IPS DF 6.9 (cell line): ENCODE measurements around the gene PHLDA1.

ENCODE experiments used
- DNase-seq: peaks from one replicate; pipeline ENCODE4 v3.0.0-alpha.2; 2013; ENCODE audit warnings: low read depth, low spot score
- H3K27ac ChIP-seq: one replicate; pipeline ENCODE4 v1.5.1; 2013; ENCODE audit warnings: low read length, control low read depth
- H3K27me3 ChIP-seq: 2 replicates; pipeline ENCODE4 v1.6.1; 2013; ENCODE audit warnings: mild to moderate bottlenecking, low read length; ENCODE audit not compliant: control insufficient read depth, insufficient read depth
- H3K36me3 ChIP-seq: 2 replicates; pipeline ENCODE4 v1.6.1; 2013; ENCODE audit warnings: low read length; ENCODE audit not compliant: control insufficient read depth, insufficient read depth
- H3K4me1 ChIP-seq: 2 replicates; pipeline ENCODE4 v1.6.1; 2013; ENCODE audit warnings: low read length; ENCODE audit not compliant: control insufficient read depth, insufficient read depth
- H3K4me3 ChIP-seq: 2 replicates; pipeline ENCODE4 v1.5.1; 2013; ENCODE audit warnings: mild to moderate bottlenecking, low read length
- H3K9me3 ChIP-seq: 2 replicates; pipeline ENCODE4 v1.6.1; 2013; ENCODE audit warnings: low read length, inconsistent platforms; ENCODE audit not compliant: control insufficient read depth, insufficient read depth
- WGBS: extraction: QIAGEN DNeasy Blood & Tissue Kit; methylation state at CpG from one replicate; pipeline ENCODE4 v1.1.7; 2013; ENCODE audit warnings: mixed read lengths, missing lambda C conversion rate; ENCODE audit not compliant: insufficient read length, insufficient coverage; 5-methylcytosine and 5-hydroxymethylcytosine counted together

The PHLDA1 gene

GRCh38 chr12:76031414-76032042 is at the start of gene PHLDA1:
TSS of gene PHLDA1 (minus strand) at chr12:76031776.
- Histone ChIP-seq H3K36me3 (no peaks in the 10 kb centered on the region), H3K27ac (no peak within 1 kb of the TSS), H3K27me3 (no peaks in the 10 kb centered on the region), H3K4me1 (no peaks in the 10 kb centered on the region), H3K9me3 (no peaks in the 10 kb centered on the region), H3K4me3 (peak within 1 kb of the TSS; percentile 71)
- no peak for DNase-seq
- WGBS: no CpG with 5 or more reads among the region's 67 CpGs

DNA sequence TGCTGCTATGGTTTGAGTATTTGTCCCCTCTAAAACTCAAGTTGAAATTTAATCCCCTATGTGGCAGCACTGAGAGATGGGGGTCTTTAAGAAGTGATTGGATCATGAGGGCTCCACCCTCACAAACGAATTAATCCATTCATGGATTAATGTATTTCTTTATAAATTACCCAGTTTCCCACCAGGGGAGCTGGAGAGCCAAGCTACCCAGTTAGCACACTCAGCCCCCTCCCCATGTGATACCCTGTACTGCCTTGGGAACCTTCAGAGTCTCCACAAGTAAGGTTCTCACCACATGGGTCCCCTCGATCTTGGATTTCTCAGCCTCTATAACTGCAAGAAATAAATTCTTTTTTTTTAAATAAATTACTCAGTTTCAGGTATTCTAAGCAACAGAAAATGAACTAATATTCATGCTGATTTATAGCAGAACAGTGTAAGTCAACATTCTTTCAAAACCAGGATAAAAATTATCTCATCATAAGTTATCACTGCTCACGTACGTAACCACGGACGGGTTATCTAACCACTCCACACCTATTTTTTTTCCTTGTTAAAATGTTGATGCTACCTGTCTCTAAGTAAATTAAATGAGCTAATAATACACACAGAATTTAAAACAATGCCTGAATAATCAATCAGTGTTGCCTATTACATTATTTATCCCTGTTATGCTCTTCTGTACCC is 49.3 kb upstream of the PHLDA1 start:
- Histone ChIP-seq H3K27ac (no peak overlapping the region), H3K4me1 (no peaks in the 10 kb centered on the region; the same call in 1 of the 2 replicates), H3K9me3 (no peaks in the 10 kb centered on the region), H3K27me3 (no peaks in the 10 kb centered on the region), H3K4me3 (no peak overlapping the region), H3K36me3 (no peaks in the 10 kb centered on the region)
- no peak for DNase-seq
- WGBS: no CpG with 5 or more reads among the region's 6 CpGs

GRCh38 chr12:76080017-76080728 is 48.6 kb upstream of the PHLDA1 start:
- no peaks in the 10 kb centered on the region for H3K9me3 ChIP-seq
- no CpG with 5 or more reads among the region's 2 CpGs for WGBS
- no peaks in the 10 kb centered on the region for H3K27me3 ChIP-seq
- H3K4me1 ChIP-seq: no peaks in the 10 kb centered on the region; the same call in 1 of the 2 replicates
- H3K27ac ChIP-seq: no peak overlapping the region
- no peak overlapping the region for H3K4me3 ChIP-seq
- no peaks in the 10 kb centered on the region for H3K36me3 ChIP-seq
- no peak for DNase-seq

DNA sequence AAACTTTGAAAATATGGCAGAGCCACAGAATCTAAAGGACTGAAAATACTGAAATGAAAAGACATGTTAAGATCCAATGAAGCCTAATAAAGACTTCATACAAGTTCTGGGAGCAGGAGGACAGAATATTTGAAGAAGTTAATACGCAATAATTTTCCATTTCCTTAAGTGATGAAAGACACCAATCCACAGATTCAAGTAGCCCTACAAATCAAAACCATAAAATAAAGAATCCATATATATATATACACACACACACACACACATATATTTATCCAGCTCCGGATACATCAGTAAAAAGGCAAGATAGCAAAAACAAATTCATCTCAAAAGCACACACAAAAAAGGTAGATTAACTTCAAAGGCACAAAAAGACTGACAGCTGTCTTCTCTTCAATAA is 47.2 kb upstream of the PHLDA1 start:
- DNase-seq: no peak
- no CpG with 5 or more reads among the region's 2 CpGs for WGBS
- Histone ChIP-seq H3K4me3 (no peak overlapping the region), H3K27ac (no peak overlapping the region), H3K4me1 (no peaks in the 10 kb centered on the region), H3K27me3 (no peaks in the 10 kb centered on the region), H3K9me3 (no peaks in the 10 kb centered on the region), H3K36me3 (no peaks in the 10 kb centered on the region)

DNA sequence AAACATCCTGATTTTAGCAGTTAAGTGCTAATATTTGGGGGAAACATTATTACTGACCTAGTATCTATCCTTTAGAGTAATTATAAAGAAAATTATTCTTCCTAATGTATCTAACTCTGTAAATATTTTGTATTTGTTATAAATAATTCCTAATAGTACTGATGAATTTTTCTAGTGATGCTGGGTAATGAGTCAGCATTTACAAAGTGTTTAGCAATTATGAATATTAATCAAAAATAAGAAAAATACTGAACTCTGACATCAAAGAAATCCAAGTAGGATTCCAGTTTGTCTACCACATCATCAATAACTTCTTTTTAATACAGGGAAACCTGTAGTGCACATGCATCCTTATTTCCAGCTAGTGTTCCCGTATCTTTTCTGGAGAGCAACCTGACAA is 43.9 kb upstream of the PHLDA1 start:
- Histone ChIP-seq H3K4me3 (no peak overlapping the region), H3K4me1 (peaks cover 1% of the 10 kb centered on the region; the same call in 1 of the 2 replicates), H3K9me3 (no peaks in the 10 kb centered on the region), H3K27me3 (no peaks in the 10 kb centered on the region), H3K36me3 (no peaks in the 10 kb centered on the region), H3K27ac (no peak overlapping the region)
- no peak for DNase-seq
- WGBS: no CpG with 5 or more reads among the region's 1 CpG

DNA sequence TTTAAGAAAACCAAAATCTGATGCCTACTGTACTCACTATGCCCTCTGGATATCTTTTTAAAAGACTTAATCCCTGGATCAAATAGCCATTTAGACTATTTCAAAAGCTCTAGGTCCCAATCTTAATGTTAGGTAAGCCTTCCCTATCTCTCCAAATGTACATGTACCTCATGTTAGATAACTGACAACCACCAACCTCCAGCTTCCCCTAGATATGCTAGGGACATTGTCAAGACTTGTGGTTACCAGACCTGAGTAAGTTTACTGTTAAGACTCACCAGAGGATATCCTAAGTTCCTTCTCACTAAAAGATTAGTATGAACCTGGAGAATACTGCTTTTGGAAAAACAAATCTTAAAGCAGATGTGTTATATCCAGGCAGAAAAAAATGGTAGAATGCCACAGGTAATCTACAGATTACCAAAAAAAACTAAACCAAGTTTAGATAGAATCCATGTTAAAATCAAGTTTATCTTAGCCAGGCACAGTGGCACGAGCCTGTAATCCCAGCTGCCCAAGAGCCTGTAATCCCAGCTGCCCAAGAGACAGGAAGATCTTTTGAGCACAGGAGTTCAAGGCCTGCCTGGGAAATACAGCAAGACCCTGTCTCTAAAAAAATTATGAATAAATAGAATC is 43.2 kb upstream of the PHLDA1 start:
- no peak overlapping the region for H3K27ac ChIP-seq
- H3K4me1 ChIP-seq: peaks cover 1% of the 10 kb centered on the region; the same call in 1 of the 2 replicates
- H3K9me3 ChIP-seq: no peaks in the 10 kb centered on the region
- H3K27me3 ChIP-seq: no peaks in the 10 kb centered on the region
- no peaks in the 10 kb centered on the region for H3K36me3 ChIP-seq
- WGBS: no CpG with 5 or more reads among the region's 1 CpG
- DNase-seq: no peak
- H3K4me3 ChIP-seq: no peak overlapping the region

DNA sequence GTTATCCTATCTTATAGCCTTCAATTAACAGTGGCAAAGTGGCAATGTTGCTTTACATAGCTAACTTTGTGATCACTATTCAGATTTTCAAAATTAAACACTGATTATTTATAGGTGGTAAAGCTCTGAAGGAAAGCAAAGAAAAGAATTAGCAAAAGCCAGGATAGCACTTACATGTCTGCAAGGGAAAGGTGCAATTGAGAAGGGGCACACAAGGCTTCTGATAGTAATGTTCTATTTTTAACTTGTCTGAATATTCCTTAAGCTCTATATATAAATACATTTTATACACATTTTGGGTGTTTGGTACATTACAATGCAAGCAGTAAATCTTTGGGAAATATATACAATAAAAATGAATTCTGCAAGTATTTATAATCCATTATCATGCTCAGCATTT is 42.0 kb upstream of the PHLDA1 start:
- no peak overlapping the region for H3K4me3 ChIP-seq
- peaks cover 1% of the 10 kb centered on the region; the same call in 1 of the 2 replicates for H3K4me1 ChIP-seq
- H3K27me3 ChIP-seq: no peaks in the 10 kb centered on the region
- no peak overlapping the region for H3K27ac ChIP-seq
- no peaks in the 10 kb centered on the region for H3K9me3 ChIP-seq
- no peaks in the 10 kb centered on the region; the same call in 1 of the 2 replicates for H3K36me3 ChIP-seq
- DNase-seq: no peak

- WGBS: no CpG with 5 or more reads among the region's 3 CpGs
- H3K4me1 ChIP-seq: peaks cover 1% of the 10 kb centered on the region; the same call in 1 of the 2 replicates
- no peak for DNase-seq
- no peaks in the 10 kb centered on the region for H3K9me3 ChIP-seq
- no peaks in the 10 kb centered on the region; the same call in 1 of the 2 replicates for H3K36me3 ChIP-seq
- no peak overlapping the region for H3K4me3 ChIP-seq
- H3K27me3 ChIP-seq: no peaks in the 10 kb centered on the region
- H3K27ac ChIP-seq: no peak overlapping the region
Observed at GRCh38 chr12:76072568-76072967, 41.0 kb upstream of the PHLDA1 start.

DNA sequence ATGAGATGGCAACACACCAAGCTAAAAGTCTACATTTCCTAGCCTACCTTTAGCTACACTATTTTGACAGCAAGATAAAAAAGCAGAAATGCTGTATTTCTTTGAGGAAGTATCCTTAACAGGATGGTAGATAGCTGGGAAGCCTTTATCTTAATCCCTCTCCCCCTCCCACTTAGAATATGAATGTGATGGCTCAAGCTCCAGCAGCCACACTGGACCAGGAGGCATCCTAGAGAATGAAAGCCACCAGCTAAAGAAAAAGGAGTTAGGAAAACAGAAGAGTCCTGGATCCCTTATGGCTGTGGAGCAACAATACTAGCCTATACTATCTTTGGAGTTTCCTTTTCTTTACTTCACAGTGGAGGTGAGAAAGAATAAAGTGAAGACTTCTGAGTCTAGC is 37.8 kb upstream of the PHLDA1 start:
- Histone ChIP-seq H3K27ac (no peak overlapping the region), H3K27me3 (no peaks in the 10 kb centered on the region), H3K4me1 (peaks cover 1% of the 10 kb centered on the region; the same call in 1 of the 2 replicates), H3K4me3 (no peak overlapping the region), H3K9me3 (no peaks in the 10 kb centered on the region), H3K36me3 (no peaks in the 10 kb centered on the region; the same call in 1 of the 2 replicates)
- DNase-seq: no peak

GRCh38 chr12:76065917-76066316 is 34.3 kb upstream of the PHLDA1 start:
- Histone ChIP-seq H3K4me3 (no peak overlapping the region), H3K4me1 (no peaks in the 10 kb centered on the region), H3K9me3 (no peaks in the 10 kb centered on the region), H3K27ac (no peak overlapping the region), H3K36me3 (peaks cover 2% of the 10 kb centered on the region; the same call in 1 of the 2 replicates), H3K27me3 (no peaks in the 10 kb centered on the region)
- no CpG with 5 or more reads among the region's 3 CpGs for WGBS
- DNase-seq: no peak
